ENCODE measurements around the gene PNN. TPM values are rescaled to one million over a fixed set of nuclear protein-coding genes. Genes with fewer than 3 reads are reported as not detected.
"Not testable (repeated sequence)": the region's sequence is repeated elsewhere in the genome, so short reads cannot be mapped to it uniquely, and the experiment has no call there.

The PNN gene
- total and polyA plus RNA-seq, 2 donors (not counting 3 experiments of a cell fraction or from before 2014, with no cell fraction given) = 27.3 to 79.4 TPM

DNA sequence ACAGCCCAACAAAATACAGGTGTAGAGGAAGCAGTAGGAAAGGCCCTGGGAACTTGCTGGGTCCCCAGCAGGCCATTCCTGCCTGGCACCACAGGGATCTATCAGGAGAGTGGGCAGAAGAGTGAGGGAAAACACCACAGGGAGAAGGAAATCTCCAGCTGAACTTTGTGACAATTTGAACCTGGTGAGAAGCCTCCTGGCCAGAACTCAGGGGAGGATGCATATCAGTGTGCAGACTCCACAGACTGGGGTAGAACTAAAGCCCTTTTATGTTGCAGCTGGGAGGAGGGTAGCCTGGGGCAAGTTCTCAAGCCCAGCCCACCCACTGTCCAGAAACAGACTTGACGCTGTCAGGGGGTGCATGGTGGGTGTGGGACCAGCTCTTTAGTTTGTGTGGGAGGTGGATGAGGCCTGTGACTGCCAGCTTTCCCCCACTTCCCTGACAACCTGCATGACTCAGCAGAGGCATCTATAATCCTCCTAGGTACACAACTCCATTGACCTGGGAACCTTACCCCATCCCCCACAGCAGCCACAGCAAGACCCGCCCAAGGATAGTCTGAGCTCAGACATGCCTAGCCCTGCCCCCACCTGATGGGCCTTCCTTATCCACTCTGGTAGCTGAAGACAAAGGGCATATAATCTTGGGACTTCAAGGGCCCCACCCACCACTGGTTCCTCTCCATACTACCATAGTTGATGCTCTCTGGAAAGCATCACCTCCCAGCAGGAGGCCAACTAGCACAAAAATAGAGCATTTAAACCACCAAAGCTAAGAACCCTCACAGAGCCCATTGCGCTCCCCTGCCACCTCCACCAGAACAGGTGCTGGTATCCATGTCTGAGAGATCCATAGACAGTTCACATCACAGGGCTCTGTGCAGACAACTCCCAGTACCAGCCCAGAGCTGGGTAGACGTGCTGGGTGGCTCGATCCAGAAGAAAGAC, 28.9 kb downstream of the PNN start:
- H3K4me1 ChIP-seq (ENCODE audit: control insufficient read depth, extremely low read depth, insufficient read depth, low read length) = no peaks in the 10 kb centered on the region
- POLR2A ChIA-PET = no interaction called here
- dilution Hi-C loops (cut with MboI; ENCODE audit: extremely low pct_ligation_motif_present, low sequenced_read_pairs) = no loop called here
- no peak for FAIRE-seq
- H3K27ac ChIP-seq (ENCODE audit: insufficient read depth, low read depth, low read length) = no peak overlapping the region
- H3K36me3 ChIP-seq (ENCODE audit: control insufficient read depth in 2 of 2, extremely low read depth in 1 of 2, insufficient read depth in 2 of 2, low read length in 2 of 2) = no peaks in the 10 kb centered on the region
- no TSS peak for BruUV-seq (replicated peaks)
- intact Hi-C loops (cut with micrococcal nuclease) = no loop called here
- no peaks in the 10 kb centered on the region for H4K20me1 ChIP-seq (replicated peaks; ENCODE audit: control insufficient read depth, extremely low read depth, insufficient read depth, low read length)
- H3K9ac ChIP-seq (replicated peaks; ENCODE audit: extremely low read depth, insufficient read depth, low read length) = no peak overlapping the region
- no peak overlapping the region for H3K4me3 ChIP-seq (replicated peaks in 1 of 3; ENCODE audit: insufficient read depth in 1 of 3, low read depth in 1 of 3, low read length in 3 of 3)
- TF ChIP-seq GATA2 (IDR thresholded peaks at IDR 0.05; ENCODE audit: insufficient read depth, insufficient read length, low read depth, low read length) (no peak), EZH2 (IDR thresholded peaks at IDR 0.05; ENCODE audit: borderline replicate concordance, low read depth, low read length, severe bottlenecking) (no peak), POLR2A (IDR thresholded peaks at IDR 0.05; ENCODE audit: low read depth, low read length) (no peak), JUN (IDR thresholded peaks at IDR 0.05; ENCODE audit: borderline replicate concordance, insufficient read depth, insufficient read length, low read depth) (no peak), MYC (IDR thresholded peaks at IDR 0.05; ENCODE audit: low read depth, low read length) (no peak), POLR2AphosphoS5 (IDR thresholded peaks at IDR 0.05; ENCODE audit: insufficient read depth, low read depth, low read length) (no peak), FOS (IDR thresholded peaks at IDR 0.05; ENCODE audit: borderline replicate concordance, insufficient read depth, low read length) (no peak)
- TF ChIP-seq, protein P1, sequence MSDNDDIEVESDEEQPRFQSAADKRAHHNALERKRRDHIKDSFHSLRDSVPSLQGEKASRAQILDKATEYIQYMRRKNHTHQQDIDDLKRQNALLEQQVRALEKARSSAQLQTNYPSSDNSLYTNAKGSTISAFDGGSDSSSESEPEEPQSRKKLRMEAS (IDR thresholded peaks at IDR 0.05; ENCODE audit: insufficient read depth, insufficient read length) = no peak
- TF ChIP-seq, protein P2, sequence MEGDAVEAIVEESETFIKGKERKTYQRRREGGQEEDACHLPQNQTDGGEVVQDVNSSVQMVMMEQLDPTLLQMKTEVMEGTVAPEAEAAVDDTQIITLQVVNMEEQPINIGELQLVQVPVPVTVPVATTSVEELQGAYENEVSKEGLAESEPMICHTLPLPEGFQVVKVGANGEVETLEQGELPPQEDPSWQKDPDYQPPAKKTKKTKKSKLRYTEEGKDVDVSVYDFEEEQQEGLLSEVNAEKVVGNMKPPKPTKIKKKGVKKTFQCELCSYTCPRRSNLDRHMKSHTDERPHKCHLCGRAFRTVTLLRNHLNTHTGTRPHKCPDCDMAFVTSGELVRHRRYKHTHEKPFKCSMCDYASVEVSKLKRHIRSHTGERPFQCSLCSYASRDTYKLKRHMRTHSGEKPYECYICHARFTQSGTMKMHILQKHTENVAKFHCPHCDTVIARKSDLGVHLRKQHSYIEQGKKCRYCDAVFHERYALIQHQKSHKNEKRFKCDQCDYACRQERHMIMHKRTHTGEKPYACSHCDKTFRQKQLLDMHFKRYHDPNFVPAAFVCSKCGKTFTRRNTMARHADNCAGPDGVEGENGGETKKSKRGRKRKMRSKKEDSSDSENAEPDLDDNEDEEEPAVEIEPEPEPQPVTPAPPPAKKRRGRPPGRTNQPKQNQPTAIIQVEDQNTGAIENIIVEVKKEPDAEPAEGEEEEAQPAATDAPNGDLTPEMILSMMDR (IDR thresholded peaks at IDR 0.05; ENCODE audit: extremely low read depth in 1 of 2, insufficient read depth in 1 of 2, low read depth in 1 of 2, low read length in 2 of 2) = no peak
- H3K9me1 ChIP-seq (replicated peaks; ENCODE audit: control insufficient read depth, extremely low read depth, insufficient read depth, low read length) = no peaks in the 10 kb centered on the region
- CTCF ChIA-PET = no interaction called here
- H2AFZ ChIP-seq (ENCODE audit: low read depth, low read length) = peak overlapping the region; percentile 62
- no peak overlapping the region for H3K4me2 ChIP-seq (ENCODE audit: insufficient read depth, low read length)
- DNase-seq (ENCODE audit: low read depth, low spot score) = no peak
- H3K9me3 ChIP-seq (replicated peaks; ENCODE audit: control insufficient read depth, insufficient read depth, low read length) = no peaks in the 10 kb centered on the region
- H3K79me2 ChIP-seq (ENCODE audit: control insufficient read depth, insufficient read depth, low read length) = no peaks in the 10 kb centered on the region
- H3K27me3 ChIP-seq (ENCODE audit: control insufficient read depth in 2 of 2, insufficient read depth in 2 of 2, low read length in 2 of 2) = no peaks in the 10 kb centered on the region

DNA sequence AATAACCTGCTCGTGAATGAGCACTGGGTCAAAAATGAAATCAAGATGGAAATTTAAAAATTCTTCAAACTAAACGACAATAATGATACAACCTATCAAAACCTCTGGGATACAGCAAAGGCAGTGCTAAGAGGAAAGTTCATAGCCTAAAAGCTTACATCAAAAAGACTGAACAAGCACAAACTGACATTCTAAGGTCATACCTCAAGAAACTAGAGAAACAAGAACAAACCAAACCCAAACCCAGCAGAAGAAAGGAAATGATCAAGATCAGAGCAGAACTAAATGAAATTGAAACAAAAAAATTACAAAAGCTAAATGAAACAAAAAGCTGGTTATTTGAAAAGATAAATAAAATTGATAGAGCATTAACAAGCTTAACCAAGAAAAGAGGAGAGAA, 32.4 kb downstream of the PNN start:
- H4K20me1 ChIP-seq (replicated peaks; ENCODE audit: control insufficient read depth, extremely low read depth, insufficient read depth, low read length); H3K4me2 ChIP-seq (ENCODE audit: insufficient read depth, low read length); FAIRE-seq; H3K27ac ChIP-seq (ENCODE audit: insufficient read depth, low read depth, low read length); H3K4me3 ChIP-seq (replicated peaks in 1 of 3; ENCODE audit: insufficient read depth in 1 of 3, low read depth in 1 of 3, low read length in 3 of 3); H3K36me3 ChIP-seq (ENCODE audit: control insufficient read depth in 2 of 2, extremely low read depth in 1 of 2, insufficient read depth in 2 of 2, low read length in 2 of 2); CTCF ChIA-PET; H3K9me3 ChIP-seq (replicated peaks; ENCODE audit: control insufficient read depth, insufficient read depth, low read length); H3K9ac ChIP-seq (replicated peaks; ENCODE audit: extremely low read depth, insufficient read depth, low read length); H2AFZ ChIP-seq (ENCODE audit: low read depth, low read length); DNase-seq (ENCODE audit: low read depth, low spot score); POLR2A ChIA-PET; H3K4me1 ChIP-seq (ENCODE audit: control insufficient read depth, extremely low read depth, insufficient read depth, low read length); H3K79me2 ChIP-seq (ENCODE audit: control insufficient read depth, insufficient read depth, low read length); dilution Hi-C loops (cut with MboI; ENCODE audit: extremely low pct_ligation_motif_present, low sequenced_read_pairs); BruUV-seq (replicated peaks); H3K9me1 ChIP-seq (replicated peaks; ENCODE audit: control insufficient read depth, extremely low read depth, insufficient read depth, low read length); intact Hi-C loops (cut with micrococcal nuclease); H3K27me3 ChIP-seq (ENCODE audit: control insufficient read depth in 2 of 2, insufficient read depth in 2 of 2, low read length in 2 of 2): not testable (repeated sequence)
